ENCODE data around the gene FANCL. TPM values are rescaled to one million over a fixed set of nuclear protein-coding genes. Genes with fewer than 3 reads are reported as not detected.
A peak's percentile ranks its signal among the peaks of the same experiment; 100 is the strongest.

The FANCL gene
- polyA plus RNA-seq, 2 of the 4 experiments (the other 2 are of a cell fraction), result 34.1 to 68.8 TPM

DNA sequence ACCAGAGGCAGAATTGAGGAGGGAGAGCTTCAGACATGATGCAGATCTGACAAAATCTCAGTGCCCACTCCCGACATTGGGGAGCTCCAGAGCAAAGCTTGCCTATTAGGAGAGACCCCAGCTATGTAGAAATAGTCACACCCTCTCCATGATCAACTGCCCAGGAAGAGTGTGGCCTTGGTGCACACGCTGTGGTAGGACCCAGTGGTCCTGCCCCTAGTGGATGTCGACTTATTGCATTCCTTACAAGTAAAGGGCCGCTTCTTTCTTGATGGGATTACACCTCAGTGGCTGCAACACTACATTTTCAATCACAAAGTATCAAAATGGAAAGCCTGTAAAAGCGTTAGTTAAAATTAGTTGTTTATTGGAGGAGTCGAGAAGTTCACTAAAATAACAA is 130.4 kb downstream of the FANCL start:
- TF ChIP-seq, protein P1, sequence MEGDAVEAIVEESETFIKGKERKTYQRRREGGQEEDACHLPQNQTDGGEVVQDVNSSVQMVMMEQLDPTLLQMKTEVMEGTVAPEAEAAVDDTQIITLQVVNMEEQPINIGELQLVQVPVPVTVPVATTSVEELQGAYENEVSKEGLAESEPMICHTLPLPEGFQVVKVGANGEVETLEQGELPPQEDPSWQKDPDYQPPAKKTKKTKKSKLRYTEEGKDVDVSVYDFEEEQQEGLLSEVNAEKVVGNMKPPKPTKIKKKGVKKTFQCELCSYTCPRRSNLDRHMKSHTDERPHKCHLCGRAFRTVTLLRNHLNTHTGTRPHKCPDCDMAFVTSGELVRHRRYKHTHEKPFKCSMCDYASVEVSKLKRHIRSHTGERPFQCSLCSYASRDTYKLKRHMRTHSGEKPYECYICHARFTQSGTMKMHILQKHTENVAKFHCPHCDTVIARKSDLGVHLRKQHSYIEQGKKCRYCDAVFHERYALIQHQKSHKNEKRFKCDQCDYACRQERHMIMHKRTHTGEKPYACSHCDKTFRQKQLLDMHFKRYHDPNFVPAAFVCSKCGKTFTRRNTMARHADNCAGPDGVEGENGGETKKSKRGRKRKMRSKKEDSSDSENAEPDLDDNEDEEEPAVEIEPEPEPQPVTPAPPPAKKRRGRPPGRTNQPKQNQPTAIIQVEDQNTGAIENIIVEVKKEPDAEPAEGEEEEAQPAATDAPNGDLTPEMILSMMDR (IDR thresholded peaks at IDR 0.05), result peak; percentile 24; the same call in 1 of the 3 replicates
- TF ChIP-seq JUN (IDR thresholded peaks at IDR 0.05), result peak in 1 of 2 experiments; percentile 49; a peak in 1 of 5 replicates
- peak; percentile 22; the same call in 1 of the 2 replicates for TF ChIP-seq TFCP2L1 (CRISPR knock-in tag; IDR thresholded peaks at IDR 0.05)
- TF ChIP-seq NPAS2 (CRISPR knock-in tag; IDR thresholded peaks at IDR 0.05; ENCODE audit: borderline replicate concordance), result no peak
- no peak for TF ChIP-seq FOSL2 (IDR thresholded peaks at IDR 0.05)
- TF ChIP-seq FOSL2 (CRISPR knock-in tag; IDR thresholded peaks at IDR 0.05), result 0 out of 2 replicates have a peak, but pooled peaks have one; percentile 22
- TF ChIP-seq, protein P2, sequence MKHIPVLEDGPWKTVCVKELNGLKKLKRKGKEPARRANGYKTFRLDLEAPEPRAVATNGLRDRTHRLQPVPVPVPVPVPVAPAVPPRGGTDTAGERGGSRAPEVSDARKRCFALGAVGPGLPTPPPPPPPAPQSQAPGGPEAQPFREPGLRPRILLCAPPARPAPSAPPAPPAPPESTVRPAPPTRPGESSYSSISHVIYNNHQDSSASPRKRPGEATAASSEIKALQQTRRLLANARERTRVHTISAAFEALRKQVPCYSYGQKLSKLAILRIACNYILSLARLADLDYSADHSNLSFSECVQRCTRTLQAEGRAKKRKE (CRISPR knock-in tag; IDR thresholded peaks at IDR 0.05; ENCODE audit: low read depth), result no peak; the same call in 1 of the 2 replicates
- 0 out of 2 replicates have a peak, but pooled peaks have one; percentile 4 for TF ChIP-seq RARB (CRISPR knock-in tag; IDR thresholded peaks at IDR 0.05)
- no peak for TF ChIP-seq ESRRA (IDR thresholded peaks at IDR 0.05; ENCODE audit: borderline replicate concordance, low read length)
- DNase-seq (ENCODE audit: low read depth in 1 of 2, low spot score in 1 of 2) (peak in 1 of 2 experiments; percentile 78), ATAC-seq (peak; percentile 27 to 44; a peak in 5 of 6 replicates), FAIRE-seq (no peak)
- Histone ChIP-seq H3K27ac (peak overlapping the region; percentile 81 to 87), H3K9me3 (no peaks in the 10 kb centered on the region), H3K4me1 (peaks cover 76% of the 10 kb centered on the region), H3K4me3 (no peak overlapping the region), H3K4me2 (peak overlapping the region; percentile 77)
- CTCF ChIA-PET, result no interaction called here
- WGBS (ENCODE audit: missing lambda C conversion rate), result 80% methylated on average over 6 of the region's 6 CpGs
- POLR2A ChIA-PET, result no interaction called here

DNA sequence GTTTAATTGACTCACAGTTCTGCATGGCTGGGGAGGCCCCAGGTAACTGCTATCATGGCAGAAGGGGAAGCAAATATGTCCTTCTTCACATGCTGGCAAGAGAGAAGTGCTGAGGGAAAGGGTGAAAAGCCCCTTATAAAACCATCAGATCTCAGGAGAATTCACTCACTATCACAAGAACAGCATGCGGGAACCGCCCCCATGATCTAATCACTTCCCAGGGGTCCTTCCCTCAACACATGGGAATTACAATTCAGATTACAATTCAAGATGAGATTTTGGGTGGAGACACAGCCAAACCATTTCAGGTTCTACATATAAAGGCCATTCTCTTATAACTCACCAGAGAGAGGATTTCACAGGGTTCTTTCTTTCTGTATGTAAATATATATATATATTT is 131.6 kb downstream of the FANCL start:
- POLR2A ChIA-PET, result interaction anchor here (1.2 kb wide), 1 partner anchor 63 kb away, joined by 5 read pairs; the partner anchor contains the start of gene VRK2
- DNase-seq (ENCODE audit: low read depth in 1 of 2, low spot score in 1 of 2), result peak in 1 of 2 experiments; percentile 44
- H3K4me2 ChIP-seq, result peak overlapping the region; percentile 77
- WGBS (ENCODE audit: missing lambda C conversion rate), result 74% methylated on average over 2 of the region's 2 CpGs
- FAIRE-seq, result no peak
- H3K4me3 ChIP-seq, result no peak overlapping the region
- peaks cover 81% of the 10 kb centered on the region for H3K4me1 ChIP-seq
- CTCF ChIA-PET, result no interaction called here
- no peak for ATAC-seq
- H3K9me3 ChIP-seq, result peaks cover 4% of the 10 kb centered on the region; the same call in 1 of the 3 replicates
- TF ChIP-seq FOSL2 (IDR thresholded peaks at IDR 0.05) (no peak), FOSL2 (CRISPR knock-in tag; IDR thresholded peaks at IDR 0.05) (peak; percentile 2; the same call in 1 of the 2 replicates), MAFK (IDR thresholded peaks at IDR 0.05; ENCODE audit: partially characterized antibody) (no peak), JUN (IDR thresholded peaks at IDR 0.05) (0 out of 5 replicates have a peak, but pooled peaks of 1 of the 2 experiments have one; percentile 12)
- H3K27ac ChIP-seq, result peak overlapping the region; percentile 87 to 90

Other genes starting within 250 kb of the FANCL start
- 66.2 and 80.9 TPM in 2 replicates for gene VRK2, start 194.5 kb downstream of the FANCL start, polyA plus RNA-seq (2011; rRNA removed)
- gene VRK2, start 194.5 kb downstream of the FANCL start, polyA plus RNA-seq (2017; fragmentation: RNase III; extraction: RNeasy Plus Mini Kit Qiagen cat#74134 plus additional on column Dnase treatment), result 19.4 to 30.4 TPM (median 24.2 TPM) in 3 replicates

Data from A549 (cell line).